Right ventricle myocardium superior (tissue), 1 donor: ENCODE measurements around the gene IL11. TPM values are rescaled to one million over a fixed set of nuclear protein-coding genes. Genes with fewer than 3 reads are reported as not detected.

Experiments used
- ATAC-seq: fragments of 200-7000 bp; cut with Tn5 transposase; one replicate; pipeline ENCODE4 v1.9.1; 2020; ENCODE audit warnings: mild to moderate bottlenecking; ENCODE audit not compliant: poor library complexity
- DNase-seq: peaks from one replicate; pipeline ENCODE4 v3.0.0-alpha.2; 2020
- intact Hi-C: fragments of 100-400 bp; cut with DNase I; formaldehyde crosslinking; loops from one replicate; pipeline ENCODE4 v1.11.2; 2022
- total RNA-seq: library from RNA; stranded (reverse); fragmentation: NEBNext Ultra II Directional; extraction: Animal tissue kit (Norgen Biotek cat#: 25700); gene quantifications from one replicate; pipeline ENCODE4 v1.2.1, GENCODE V29; 2021
- donor health status: DM: no; HTN: yes; CAD: no; lungs with severe emphysema.

The IL11 gene
- total RNA-seq, 1 donor from 2014 or later, result not detected

DNA sequence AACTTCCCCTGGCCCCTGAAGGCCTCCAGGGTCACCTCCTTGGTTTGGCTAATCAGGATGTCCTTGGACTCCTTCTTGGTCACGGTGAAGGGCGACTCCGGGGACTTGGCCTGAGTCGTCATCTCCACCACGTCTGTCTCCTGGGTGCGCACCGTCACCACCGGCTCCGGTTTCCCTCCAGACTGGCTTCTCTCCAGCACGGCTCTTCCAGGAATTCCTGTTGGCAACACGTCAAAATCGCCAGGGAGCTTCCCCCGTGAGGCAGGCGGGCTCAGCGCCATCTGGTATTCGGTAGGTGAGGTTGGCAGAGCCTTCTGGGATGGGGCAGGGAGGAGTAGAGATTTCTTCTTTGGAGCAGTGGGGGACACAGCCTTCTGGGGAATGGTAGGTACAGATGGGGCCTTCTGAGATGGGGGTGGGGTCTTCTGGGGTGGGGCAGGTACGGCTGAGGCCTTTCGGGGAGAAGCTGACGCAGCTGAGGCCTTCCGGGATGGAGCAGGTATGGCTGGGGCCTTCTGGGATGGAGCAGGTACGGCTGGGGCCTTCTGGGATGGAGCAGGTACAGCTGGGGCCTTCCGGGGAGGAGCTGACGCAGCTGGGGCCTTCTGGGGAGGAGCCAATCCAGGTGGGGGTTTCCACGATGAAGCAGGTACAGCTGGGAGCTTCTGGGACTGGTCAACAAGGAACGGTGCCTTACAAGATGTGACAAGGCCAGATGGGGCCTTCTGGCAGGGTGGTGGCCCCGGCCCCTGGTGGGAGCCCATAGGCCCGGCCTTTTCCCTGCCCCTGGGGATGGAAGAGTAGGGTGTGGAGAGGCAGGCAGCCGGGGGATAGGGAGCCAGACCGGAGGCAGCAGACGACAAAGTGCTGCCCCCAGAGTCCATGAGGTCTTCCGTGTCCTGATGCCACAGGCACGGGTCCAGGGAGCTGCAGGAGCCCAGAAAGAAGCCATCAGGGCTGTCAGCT lies 11.0 kb downstream of the IL11 start:
- intact Hi-C loops, result no loop called here
- no peak for ATAC-seq
- no peak for DNase-seq

DNA sequence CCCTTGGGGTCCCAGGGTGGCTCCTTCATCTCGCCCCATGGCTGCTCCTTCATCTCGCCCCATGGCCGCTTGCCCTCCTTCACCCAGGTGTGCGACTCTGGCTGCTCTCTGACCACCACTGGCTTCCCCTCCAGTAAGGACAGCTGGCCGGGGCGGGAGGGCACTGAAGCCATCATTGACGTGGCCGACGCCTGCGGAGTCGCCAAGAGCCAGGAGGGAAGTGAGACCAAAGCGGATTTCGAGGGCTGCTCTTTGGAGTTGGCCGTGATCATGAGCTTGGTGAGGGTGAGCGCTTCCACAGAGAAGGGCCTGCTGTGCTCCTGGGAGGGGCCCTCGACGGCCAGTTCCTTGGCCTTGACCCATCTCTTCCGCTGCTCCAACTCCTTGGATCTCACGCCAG lies 11.8 kb downstream of the IL11 start:
- intact Hi-C loops, result no loop called here
- ATAC-seq (no peak), DNase-seq (no peak)

DNA sequence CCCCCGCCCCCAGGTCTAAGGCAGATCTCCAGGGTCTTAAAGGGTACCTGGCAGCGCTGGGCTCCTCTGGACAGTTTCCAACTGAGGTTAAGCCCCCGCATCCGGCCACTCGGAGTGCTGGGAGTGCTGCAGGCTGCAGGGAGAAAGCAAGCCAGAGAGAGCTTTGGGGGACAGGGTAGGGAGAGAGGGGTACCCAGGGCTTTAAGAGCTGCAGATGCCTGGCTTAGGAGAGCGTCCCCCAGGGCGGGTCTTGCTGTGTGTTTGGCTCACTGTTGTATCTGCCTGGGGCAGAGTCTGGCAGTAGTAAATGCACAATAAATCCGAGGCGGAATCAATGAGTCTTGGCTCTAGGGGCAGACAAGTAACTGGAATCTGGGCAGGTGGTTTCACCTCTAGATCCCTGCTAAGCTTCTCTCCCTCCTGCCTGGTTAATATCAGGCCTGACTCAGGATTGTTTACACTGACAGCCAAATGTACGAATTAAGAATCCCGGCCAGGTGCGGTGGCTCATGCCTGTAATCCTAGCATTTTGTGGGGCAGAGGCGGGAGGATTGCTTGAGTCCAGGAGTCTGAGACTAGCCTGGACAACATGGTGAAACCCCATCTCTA lies 14.9 kb downstream of the IL11 start:
- ATAC-seq (no peak), DNase-seq (no peak)
- intact Hi-C loops, result no loop called here

DNA sequence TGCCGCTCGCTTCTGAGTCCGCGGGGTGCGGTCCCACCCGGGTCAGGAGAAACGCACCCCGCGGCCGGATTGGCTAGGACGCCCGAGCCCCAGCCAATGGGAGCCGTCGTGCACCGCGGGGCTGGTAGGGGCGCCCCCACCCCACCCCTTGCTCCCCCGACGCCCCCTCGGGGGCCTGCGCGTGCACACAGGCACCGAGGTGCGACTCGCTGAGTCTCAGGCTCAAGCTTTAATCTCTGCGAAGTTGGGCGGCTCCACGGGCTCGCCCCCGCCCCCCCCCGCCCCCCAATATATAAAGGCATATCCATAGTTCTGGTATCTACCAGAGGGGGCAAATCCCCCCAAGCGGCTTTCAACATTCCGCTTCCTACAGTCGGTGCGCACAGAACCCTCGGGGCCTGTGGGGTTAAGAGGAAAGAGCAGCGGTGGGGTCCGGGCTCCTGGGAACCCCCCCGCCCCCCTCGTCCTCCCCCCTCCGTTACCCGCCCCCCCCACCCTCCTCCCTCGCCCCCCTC lies 15.5 kb downstream of the IL11 start, which contains the start of gene COX6B2:
TSS of gene COX6B2 (minus strand) at position 22 of the 515 bp plus-strand sequence. CDS start 198 bp downstream, outside the sequence.
- intact Hi-C loops, result no loop called here
- DNase-seq, result no peak
- ATAC-seq, result no peak

DNA sequence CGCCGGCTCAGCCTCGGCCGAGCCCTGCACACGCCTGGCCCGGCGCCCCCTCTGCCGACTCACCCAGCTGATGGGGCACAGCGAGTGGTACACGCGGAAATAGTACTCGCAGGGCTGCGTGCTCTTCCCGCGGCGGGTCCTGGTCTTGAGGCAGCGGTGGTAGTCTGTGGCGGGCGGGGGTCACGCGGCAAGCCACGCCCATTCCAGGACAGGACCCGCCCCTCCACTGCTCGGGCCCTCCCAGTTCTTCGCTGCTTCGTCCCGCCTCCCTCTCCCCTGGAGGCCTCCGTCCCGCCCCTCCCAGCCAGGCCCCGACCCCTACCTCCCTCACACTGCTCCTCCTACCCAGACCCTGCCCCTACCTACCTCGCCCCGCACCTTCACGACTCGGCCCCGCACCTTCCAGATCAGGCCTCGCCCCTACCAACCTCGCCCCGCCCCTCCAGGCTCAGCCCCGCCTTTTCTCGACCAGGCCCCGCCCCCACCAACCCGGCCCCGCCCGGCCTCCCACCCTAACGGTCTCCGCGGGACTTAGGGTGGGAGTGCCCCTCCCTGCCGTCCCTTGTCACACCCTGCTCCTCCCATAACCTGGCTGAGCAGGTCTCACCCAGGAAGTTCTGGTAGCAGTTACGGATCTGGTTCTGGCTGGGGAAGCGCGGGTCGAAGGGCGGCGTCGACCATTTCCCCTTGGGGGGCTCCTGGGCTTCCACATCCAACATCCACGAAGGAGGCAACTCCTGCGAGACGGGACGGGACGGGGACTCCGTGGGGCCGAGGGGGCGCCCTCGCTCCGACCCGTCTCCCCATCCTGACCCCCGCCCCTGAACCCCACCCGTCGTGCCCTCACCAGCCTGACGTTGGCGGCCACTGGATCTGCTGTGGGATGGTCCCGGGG lies 16.2 kb downstream of the IL11 start:
- ATAC-seq (peak; percentile 90), DNase-seq (peak; percentile 81)
- intact Hi-C loops, result no loop called here

DNA sequence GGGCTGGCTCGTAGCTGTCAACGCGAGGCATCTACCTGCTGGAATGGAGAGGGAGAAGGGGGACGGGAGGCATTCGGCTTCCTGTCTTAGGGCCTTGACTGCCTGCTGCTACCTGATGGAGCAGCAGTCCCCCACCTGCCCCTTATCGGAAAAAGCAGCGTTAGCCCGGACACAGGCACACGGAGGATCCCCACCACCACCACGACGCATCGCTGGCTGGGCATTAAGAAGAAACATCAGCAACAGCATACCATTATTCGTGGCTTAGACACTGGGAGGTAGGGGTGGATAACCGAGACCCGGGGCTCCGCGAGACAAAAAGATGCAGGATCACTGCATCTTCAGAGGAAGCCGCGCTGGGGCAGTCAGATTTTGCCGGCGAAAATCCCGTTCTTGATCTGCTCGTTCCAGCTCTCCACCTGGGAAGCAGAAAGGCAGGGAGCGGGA lies 16.9 kb downstream of the IL11 start:
- DNase-seq, result no peak
- ATAC-seq, result no peak
- intact Hi-C loops, result no loop called here

DNA sequence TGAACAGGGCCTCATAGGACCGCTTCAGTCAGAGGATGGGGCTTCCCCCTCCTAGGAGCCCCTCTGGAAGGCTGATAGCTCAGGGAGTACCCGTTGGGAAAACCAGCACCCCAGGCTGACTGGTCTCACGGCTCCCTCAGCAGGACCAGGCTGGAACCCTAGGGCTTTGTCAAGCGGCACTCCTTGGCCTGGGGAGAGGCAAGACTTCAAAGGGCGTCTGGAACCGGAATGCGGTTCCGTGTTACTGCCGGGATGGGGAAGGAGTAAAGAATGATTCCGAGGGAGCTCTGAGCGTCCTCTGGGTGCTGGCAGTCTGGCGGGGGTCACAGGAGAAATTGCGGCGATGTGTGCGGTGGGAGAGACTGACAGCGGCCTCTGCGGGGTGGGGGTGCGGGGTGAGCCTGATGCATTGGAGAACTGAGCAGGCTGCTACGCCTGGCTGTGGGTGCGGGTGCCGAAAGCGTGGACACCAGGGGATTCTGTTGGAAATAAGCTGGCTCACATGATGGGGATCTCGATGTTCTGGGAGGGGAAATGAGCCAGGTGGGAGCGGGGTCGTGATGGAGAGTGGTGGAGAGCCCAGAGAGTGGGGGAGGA lies 17.6 kb downstream of the IL11 start:
- DNase-seq (no peak), ATAC-seq (no peak)
- intact Hi-C loops, result no loop called here

DNA sequence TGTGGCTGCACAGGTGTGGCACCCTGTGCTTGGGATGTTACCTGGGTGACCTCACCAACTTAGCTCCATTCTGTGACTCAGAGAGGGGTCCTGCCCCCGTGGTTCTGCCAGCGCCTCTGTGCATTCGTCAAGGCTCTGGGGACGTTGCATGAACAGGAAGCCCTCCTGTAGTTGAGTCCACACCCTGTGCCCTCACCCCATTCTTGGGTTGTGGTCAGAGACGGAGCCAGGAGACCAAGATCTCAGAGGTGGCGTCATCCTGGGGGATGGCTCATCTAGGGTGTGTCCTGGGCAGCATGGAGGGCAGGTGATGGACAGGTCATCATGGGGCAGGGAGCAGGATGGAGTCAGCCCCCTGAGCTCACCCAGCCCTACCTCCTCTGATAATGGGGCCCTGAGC lies 18.2 kb downstream of the IL11 start:
- ATAC-seq (no peak), DNase-seq (no peak)
- intact Hi-C loops, result no loop called here

DNA sequence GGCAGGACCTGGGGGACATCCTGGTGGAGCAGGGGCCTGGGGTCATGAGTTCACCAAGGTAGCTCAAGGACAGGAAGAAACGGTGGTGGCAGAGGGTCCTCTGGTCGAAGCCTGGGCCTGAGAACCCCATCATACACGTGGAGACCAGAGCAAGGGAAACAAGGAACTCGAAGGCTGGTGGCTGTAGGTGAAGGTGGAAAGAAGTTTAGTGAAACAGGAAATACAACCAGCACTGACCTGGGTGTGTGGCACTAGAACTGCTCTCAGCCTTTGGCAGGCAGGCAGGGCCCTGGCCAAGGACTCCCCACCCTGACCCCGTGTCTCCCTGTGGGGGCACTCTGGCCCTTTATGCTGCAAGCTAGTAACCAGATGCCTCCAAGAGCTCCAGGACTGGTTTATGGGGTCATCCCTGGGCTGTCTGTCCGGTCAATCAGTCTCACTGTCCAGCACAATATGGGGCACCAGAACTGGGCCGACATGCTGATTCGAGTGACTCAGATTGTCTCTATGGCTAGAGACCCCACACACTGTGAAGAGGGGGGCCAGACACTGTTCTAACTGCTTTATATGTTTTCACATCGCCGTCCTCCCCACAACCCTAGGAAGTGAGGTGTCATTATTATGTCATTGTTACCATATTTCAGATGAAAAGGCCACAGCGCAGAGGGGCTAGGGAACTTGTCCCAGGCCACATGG lies 19.5 kb downstream of the IL11 start:
- no peak for ATAC-seq
- DNase-seq, result no peak
- intact Hi-C loops, result no loop called here

DNA sequence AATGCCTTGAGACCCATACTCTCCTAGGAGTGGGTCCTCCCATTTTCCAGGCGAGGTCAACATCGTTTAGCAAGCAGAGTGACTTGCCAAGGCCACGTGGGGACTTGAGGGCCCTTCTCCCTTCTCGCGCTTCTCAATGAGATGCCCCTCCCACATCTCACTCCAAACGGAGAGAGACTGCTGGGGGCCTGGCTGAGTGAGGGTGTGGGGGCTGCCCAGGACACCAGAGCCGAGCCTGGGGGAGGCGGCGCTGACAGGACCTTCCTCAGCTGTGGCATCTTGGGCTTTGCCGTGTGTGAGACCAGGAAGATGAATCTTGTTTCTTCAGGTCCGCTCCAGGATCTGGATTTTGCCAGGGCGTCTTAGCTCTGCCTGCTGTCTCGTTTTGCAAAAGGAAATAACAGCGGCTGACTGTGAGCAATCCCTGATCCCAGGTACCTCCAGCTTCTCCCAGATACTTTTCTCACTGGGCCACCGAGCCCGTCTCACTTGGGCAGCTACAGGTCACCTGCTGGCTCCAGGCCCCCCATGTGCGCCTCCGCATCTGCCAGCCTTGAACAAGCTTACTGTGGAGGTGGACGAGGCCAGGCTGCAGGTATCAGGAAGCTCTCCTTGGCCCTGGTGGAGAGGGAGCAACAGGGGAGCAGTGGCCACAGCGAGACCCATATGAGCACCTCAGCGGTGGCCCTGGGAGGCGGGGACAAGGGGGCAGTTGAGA lies 21.8 kb downstream of the IL11 start:
- no peak for DNase-seq
- no peak for ATAC-seq
- intact Hi-C loops, result no loop called here

DNA sequence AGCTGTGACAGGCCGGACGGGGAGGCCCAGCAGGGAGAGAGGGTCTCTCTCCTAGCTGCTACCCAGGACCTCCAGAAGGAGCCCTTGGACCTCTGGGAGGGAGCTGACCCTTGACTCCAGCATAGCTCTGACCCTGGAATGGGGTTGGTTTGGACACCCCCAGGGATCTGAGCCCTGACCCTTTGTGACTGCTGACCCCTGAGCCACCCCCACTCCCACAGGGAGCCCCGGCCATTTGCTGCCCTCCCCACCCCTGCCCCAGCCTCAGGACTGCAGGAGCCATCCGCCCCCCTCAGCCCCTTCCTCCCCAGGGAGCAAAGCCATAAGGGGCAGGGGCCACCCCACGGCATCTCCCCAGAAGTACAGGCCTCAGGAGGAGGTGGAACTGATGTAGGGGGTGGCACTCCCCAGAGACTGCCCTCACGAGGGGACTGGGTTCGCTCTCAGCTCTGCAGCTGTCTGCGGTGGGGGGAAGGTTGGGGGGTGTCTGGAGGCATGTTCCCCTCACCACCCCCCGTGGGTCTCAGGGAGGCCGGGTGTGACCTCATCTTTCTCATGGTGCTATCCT lies 22.7 kb downstream of the IL11 start:
- no peak for DNase-seq

DNA sequence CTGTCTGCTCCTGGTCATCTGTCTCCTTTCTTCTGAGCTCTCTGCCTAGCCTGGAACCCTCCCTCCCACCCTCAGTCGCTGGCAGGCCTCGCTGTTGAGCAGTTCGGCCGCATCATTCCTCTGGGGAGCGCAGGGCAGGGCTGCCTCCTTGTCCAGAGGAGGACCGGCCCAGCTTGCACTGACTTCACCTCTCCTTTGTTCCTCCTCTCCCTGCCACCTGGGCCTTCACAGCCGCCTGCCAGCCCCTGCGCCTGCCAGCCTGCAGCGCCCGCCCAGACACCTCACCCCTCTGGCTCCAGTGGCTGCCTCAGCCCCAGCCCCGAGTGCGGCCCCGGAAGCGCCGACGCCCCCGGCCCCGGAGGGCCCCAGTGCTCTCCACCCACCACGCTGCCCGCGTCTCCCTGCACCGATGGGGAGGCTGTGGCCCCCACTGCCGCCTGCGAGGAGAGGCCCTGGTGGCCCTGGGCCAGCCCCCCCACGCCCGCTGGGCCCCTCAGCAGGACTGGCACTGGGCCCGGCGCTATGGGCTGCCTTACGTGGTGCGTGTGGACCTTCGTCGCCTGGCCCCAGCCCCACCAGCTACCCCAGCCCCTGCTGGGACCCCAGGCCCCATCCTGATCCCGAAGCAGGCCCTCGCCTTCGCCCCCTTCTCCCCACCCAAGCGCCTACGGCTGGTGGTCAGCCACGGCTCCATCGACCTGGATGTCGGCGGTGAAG lies 23.4 kb downstream of the IL11 start:
- intact Hi-C loops, result no loop called here
- DNase-seq (no peak), ATAC-seq (peak; percentile 30)

More for the DNA sequence above, 22.7 kb downstream of the IL11 start:
- ATAC-seq, result no peak
- intact Hi-C loops, result no loop called here

DNA sequence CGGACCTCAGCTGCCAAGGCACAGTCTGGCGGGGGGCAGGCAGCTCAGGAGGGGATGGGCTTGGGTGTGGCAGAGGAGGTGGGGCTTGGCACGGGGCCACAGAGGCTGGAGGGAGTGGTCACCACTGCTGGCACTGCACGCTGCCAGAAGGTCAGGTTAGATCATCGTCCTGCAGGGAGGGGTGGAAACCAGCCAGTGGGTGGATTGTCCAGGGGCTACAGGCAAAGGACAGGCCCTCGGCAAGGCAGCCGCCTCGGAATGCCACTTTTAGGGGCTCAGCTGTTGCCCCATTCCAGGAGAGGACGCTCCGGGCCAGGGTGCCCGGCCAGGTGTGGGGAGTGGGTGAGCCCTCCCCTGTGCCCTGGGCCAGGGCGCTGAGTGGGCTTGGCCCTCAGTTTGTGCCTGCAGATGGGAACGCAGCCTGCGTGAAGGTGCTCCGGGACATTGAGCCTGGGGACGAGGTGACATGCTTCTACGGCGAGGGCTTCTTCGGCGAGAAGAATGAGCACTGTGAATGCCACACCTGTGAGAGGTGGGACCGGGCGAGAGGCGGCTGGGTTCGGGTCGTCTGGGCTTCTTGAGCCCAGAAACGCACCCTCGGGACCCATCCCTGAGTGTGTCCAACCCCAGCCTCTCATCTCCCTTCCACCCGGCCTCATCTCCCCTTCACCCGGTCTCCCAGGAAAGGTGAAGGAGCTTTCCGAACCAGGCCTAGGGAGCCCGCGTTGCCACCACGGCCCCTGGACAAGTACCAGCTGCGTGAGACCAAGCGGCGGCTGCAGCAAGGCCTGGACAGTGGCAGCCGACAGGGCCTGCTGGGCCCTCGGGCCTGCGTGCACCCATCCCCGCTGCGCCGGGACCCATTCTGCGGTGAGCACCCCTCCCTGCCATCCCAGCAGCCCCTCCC lies 24.2 kb downstream of the IL11 start:
- DNase-seq (peak; percentile 71), ATAC-seq (peak; percentile 23)
- intact Hi-C loops, result no loop called here

DNA sequence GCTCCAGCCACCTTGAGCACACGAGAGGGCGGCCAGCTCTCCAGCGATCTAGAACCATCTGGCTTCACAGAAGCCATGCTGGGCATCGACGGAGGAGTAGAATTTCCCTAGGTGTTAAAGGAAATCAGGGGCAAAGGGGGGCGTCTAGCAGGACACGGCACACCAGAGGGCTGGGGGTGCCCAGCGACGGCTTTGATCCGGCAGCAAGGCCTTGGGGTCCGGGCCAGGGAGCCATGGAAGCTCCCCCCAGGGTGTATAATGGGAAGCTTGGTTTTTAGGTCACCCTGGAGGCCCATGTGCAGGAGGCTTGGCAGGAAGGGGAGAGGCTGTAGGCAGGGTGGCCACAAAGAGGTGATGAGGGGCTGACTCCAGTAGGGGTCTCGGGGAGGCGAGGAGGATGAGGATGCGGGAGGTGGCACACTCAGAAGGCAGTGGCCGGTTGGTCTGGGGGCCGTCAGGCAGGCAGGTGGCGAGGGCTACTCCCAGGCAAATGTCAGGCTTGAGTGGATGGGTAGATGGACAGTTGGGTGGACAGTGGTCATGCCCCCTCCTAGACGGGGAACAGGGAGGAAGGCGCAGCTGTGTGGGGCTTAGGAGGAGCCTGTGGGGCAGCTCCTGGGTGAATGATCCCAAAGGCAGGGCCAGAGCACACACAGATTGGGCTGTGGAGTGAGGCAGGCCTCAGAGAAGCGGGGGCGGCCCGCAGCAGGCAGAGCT lies 25.0 kb downstream of the IL11 start:
- DNase-seq (no peak), ATAC-seq (no peak)
- intact Hi-C loops, result no loop called here

DNA sequence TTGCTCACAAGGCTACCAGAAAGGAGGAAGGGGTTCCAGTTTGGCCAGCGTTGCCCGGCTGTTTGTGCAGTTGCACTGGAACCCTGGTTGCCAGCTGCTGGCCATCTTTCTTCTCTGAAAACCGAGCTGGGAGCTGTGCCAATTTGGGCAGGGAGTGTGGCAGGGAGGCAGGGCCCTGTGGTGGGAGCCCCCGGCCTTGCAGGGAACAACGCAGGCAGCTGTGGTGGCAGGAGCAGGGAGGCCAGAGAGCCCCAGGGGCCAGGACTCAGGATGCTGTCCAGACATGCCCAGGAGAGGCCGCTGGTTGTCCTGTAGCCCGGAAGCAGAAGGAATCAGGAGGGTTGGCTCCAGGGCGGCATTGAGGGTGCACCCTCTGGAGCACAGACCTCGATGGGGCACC lies 25.8 kb downstream of the IL11 start:
- DNase-seq (no peak), ATAC-seq (no peak)
- intact Hi-C loops, result no loop called here
